Sigmoid colon (tissue), 4 donors: ENCODE data around the gene GNA12.

ENCODE experiments used
- CTCF ChIP-seq, 4 experiments: fragments of 450-650 bp in 3 of 4; fragments of 200-600 bp in 1 of 4; IDR thresholded peaks; one replicate each; pipeline ENCODE4 v1.5.1; 2016 to 2019; ENCODE audit warnings: antibody characterized with exemption in 4 of 4, mild to moderate bottlenecking in 3 of 4, moderate library complexity in 2 of 4
- POLR2AphosphoS5 ChIP-seq, 4 donors: sonication (generic); formaldehyde crosslinking; IDR thresholded peaks; one replicate each; pipeline ENCODE4 v1.6.1; 2017; ENCODE audit warnings: antibody characterized with exemption in 4 of 4

GRCh38 chr7:2853147-2853546 is 9.0 kb upstream of the GNA12 start:
- TF ChIP-seq CTCF (IDR thresholded peaks at IDR 0.05) = no peak
- TF ChIP-seq POLR2AphosphoS5 (IDR thresholded peaks at IDR 0.05) = no peak
